ENCODE measurements around the gene KCNAB1. TPM values are rescaled to one million over a fixed set of nuclear protein-coding genes. Genes with fewer than 3 reads are reported as not detected.

The KCNAB1 gene
- total and polyA plus RNA-seq, 2 of the 8 experiments (the other 6 are each of a cell fraction or from before 2014, with no cell fraction given): 0.51 to 2.3 TPM

DNA sequence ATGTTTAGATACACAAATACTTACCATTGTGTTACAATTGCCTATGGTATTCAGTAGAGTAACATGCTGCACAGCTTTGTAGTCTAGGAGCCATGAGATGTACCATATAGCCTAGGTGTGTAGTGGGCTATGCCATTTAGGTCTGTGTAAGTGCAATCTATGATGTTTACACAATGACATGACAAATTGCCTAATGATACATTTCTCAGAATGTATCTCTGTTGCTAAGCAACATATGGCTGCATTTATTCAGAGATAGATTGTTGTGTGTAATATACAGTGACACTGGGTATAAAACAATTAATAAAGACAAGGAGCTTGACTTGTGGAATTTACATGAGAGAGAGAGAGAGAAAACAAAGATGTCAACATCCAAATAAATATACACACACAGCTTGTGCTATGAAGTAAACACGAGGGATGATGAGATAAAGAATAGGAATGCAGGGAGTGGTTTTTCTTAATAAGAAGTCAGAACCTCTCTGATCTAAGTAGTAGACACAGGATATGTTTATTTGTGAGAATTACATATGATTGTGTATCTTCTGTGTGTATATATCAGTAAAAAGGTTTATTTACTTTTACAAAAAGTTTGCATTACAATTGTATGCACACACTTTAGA is 110.0 kb downstream of the KCNAB1 start:
- Histone ChIP-seq H4K8ac (ENCODE audit: extremely low read depth, insufficient read depth, low read length) (no peak overlapping the region), H3K36me3 (ENCODE audit: control insufficient read depth in 2 of 4, insufficient read depth in 4 of 4, low read length in 3 of 4) (no peaks in the 10 kb centered on the region), H4K20me1 (replicated peaks in 1 of 2; ENCODE audit: control insufficient read depth in 1 of 2, insufficient read depth in 2 of 2, low read length in 2 of 2) (no peaks in the 10 kb centered on the region), H3K18ac (ENCODE audit: extremely low read depth, low read length) (no peak overlapping the region), H3K23ac (ENCODE audit: insufficient read length) (no peak overlapping the region), H3K4me1 (replicated peaks in 1 of 4; ENCODE audit: control insufficient read depth in 3 of 4, insufficient read depth in 4 of 4, low read length in 3 of 4) (no peaks in the 10 kb centered on the region), H3K27ac (ENCODE audit: low read depth, low read length) (no peak overlapping the region), H3K27me3 (replicated peaks in 1 of 4; ENCODE audit: control insufficient read depth in 3 of 4, extremely low read depth in 1 of 4, insufficient read depth in 3 of 4, low read length in 3 of 4) (no peaks in the 10 kb centered on the region), H3K9me3 (ENCODE audit: insufficient read depth in 2 of 2, low read depth in 1 of 2, low read length in 1 of 2) (no peaks in the 10 kb centered on the region), H3K4me3 (ENCODE audit: extremely low read depth in 1 of 4, insufficient read depth in 2 of 4, low read depth in 3 of 4, low read length in 4 of 4) (no peak overlapping the region), H3K14ac (ENCODE audit: insufficient read length) (no peak overlapping the region), H3K56ac (replicated peaks; ENCODE audit: insufficient read length, low read depth, low read length) (no peak overlapping the region), H2BK12ac (ENCODE audit: low read depth, low read length) (no peak overlapping the region), H2BK120ac (replicated peaks; ENCODE audit: low read depth, low read length) (no peak overlapping the region), H3K79me2 (ENCODE audit: control insufficient read depth in 1 of 2, insufficient read depth in 2 of 2, low read length in 2 of 2) (no peaks in the 10 kb centered on the region), H2AFZ (ENCODE audit: low read length) (peak overlapping the region; percentile 59), H3K79me1 (ENCODE audit: low read depth, low read length) (no peaks in the 10 kb centered on the region), H4K5ac (ENCODE audit: insufficient read length, low read depth, low read length) (no peak overlapping the region), H3K4me2 (ENCODE audit: insufficient read depth in 1 of 2, low read depth in 2 of 2, low read length in 2 of 2) (no peak overlapping the region), H3K9ac (replicated peaks in 1 of 4; ENCODE audit: extremely low read depth in 1 of 4, low read depth in 3 of 4, low read length in 3 of 4) (peak overlapping the region in 1 of 4 experiments; percentile 34; a peak in 1 of 7 replicates), H2BK15ac (ENCODE audit: low read length) (no peak overlapping the region), H4K91ac (replicated peaks; ENCODE audit: insufficient read length, low read length) (no peak overlapping the region), H2BK5ac (ENCODE audit: low read depth, low read length) (no peak overlapping the region), H2BK20ac (ENCODE audit: low read length) (no peak overlapping the region), H3K4ac (replicated peaks; ENCODE audit: insufficient read length, low read depth, low read length) (no peak overlapping the region), H2AK5ac (ENCODE audit: low read depth, low read length) (no peak overlapping the region), H3K23me2 (ENCODE audit: low read depth, low read length) (no peaks in the 10 kb centered on the region; the same call in 1 of the 2 replicates)
- FAIRE-seq: no peak
- POLR2A ChIA-PET (ENCODE audit: partially characterized antibody): no interaction called here
- 94% methylated on average over 1 of the region's 1 CpG; no CpG with 5 or more reads in 1 of the 2 experiments for WGBS, 2 experiments (ENCODE audit: extremely low coverage in 1 of 2, insufficient coverage in 1 of 2, insufficient read length in 1 of 2, insufficient replicate concordance in 2 of 2, low coverage in 1 of 2, low lambda C conversion rate in 2 of 2, missing lambda C conversion rate in 1 of 2)
- CTCF ChIA-PET (ENCODE audit: partially characterized antibody): interaction anchor here (1.4 kb wide), 1 partner anchor 9 kb away, joined by 3 read pairs; no protein-coding TSS in a partner anchor
- no peak for DNase-seq (ENCODE audit: low read depth in 1 of 2, low spot score in 2 of 2)
- TF ChIP-seq, protein P1, sequence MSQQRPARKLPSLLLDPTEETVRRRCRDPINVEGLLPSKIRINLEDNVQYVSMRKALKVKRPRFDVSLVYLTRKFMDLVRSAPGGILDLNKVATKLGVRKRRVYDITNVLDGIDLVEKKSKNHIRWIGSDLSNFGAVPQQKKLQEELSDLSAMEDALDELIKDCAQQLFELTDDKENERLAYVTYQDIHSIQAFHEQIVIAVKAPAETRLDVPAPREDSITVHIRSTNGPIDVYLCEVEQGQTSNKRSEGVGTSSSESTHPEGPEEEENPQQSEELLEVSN (IDR thresholded peaks at IDR 0.05): no peak
- TF ChIP-seq BACH1 (IDR thresholded peaks at IDR 0.05; ENCODE audit: low read length) (no peak), SIN3A (conservative IDR thresholded peaks at IDR 0.05 in 1 of 2, IDR thresholded peaks at IDR 0.05 in 1 of 2; ENCODE audit: low read depth in 1 of 2, low read length in 2 of 2) (no peak), POLR2AphosphoS5 (IDR thresholded peaks at IDR 0.05; ENCODE audit: low read depth, low read length) (no peak)
- TF ChIP-seq, protein P2, sequence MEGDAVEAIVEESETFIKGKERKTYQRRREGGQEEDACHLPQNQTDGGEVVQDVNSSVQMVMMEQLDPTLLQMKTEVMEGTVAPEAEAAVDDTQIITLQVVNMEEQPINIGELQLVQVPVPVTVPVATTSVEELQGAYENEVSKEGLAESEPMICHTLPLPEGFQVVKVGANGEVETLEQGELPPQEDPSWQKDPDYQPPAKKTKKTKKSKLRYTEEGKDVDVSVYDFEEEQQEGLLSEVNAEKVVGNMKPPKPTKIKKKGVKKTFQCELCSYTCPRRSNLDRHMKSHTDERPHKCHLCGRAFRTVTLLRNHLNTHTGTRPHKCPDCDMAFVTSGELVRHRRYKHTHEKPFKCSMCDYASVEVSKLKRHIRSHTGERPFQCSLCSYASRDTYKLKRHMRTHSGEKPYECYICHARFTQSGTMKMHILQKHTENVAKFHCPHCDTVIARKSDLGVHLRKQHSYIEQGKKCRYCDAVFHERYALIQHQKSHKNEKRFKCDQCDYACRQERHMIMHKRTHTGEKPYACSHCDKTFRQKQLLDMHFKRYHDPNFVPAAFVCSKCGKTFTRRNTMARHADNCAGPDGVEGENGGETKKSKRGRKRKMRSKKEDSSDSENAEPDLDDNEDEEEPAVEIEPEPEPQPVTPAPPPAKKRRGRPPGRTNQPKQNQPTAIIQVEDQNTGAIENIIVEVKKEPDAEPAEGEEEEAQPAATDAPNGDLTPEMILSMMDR (IDR thresholded peaks at IDR 0.05; ENCODE audit: control extremely low read depth in 1 of 3, insufficient read depth in 1 of 3, low read depth in 1 of 3, low read length in 3 of 3): no peak

All from H1 (cell line).